IMR-90 (cell line): ENCODE results near the gene PCSK5. TPM values are rescaled to one million over a fixed set of nuclear protein-coding genes. Genes with fewer than 3 reads are reported as not detected.
A peak's percentile ranks its signal among the peaks of the same experiment; 100 is the strongest.

ENCODE experiments used
- ATAC-seq: fragments of 200-7000 bp; cut with Tn5 transposase; 2 replicates; pipeline ENCODE4 v1.9.1; 2020; ENCODE audit warnings: low read depth, mild to moderate bottlenecking, moderate library complexity
- BruUV-seq: library from RNA; stranded (reverse); fragments of 400-500 nt; replicated peaks from 2 replicates; lab custom pipeline; 2021; lab: Mats Ljungman, UMichigan
- CTCF ChIA-PET: fragments of 300-600 bp; formaldehyde crosslinking; extraction: SDS; loops from one replicate; lab custom pipeline; 2021; ENCODE audit warnings: antibody characterized with exemption; lab: Yijun Ruan, JAX
- POLR2A ChIA-PET: fragments of 300-600 bp; sonication (Branson Sonifier 250); formaldehyde crosslinking; loops from one replicate; lab custom pipeline; 2022; ENCODE audit warnings: antibody characterized with exemption; ENCODE audit not compliant: unreplicated experiment; lab: Charles Lee
- DNase-seq: peaks from one replicate; pipeline ENCODE4 v3.0.0; 2013
- H2AFZ ChIP-seq: replicated peaks from 2 replicates; pipeline ENCODE3; 2013; ENCODE audit warnings: low read length, mild to moderate bottlenecking; ENCODE audit not compliant: poor library complexity
- H2AK5ac ChIP-seq: 2 replicates; pipeline ENCODE4 v1.6.1; 2013; ENCODE audit warnings: low read depth, low read length, inconsistent platforms
- H2AK9ac ChIP-seq: replicated peaks from 2 replicates; pipeline ENCODE3; 2013; ENCODE audit warnings: mild to moderate bottlenecking, low read depth, low read length, moderate library complexity; ENCODE audit not compliant: poor library complexity
- H2BK120ac ChIP-seq: 2 replicates; pipeline ENCODE4 v1.6.1; 2013; ENCODE audit warnings: low read depth, low read length, inconsistent platforms
- H2BK15ac ChIP-seq: 3 replicates; pipeline ENCODE4 v1.6.1; 2013; ENCODE audit warnings: low read depth, low read length, inconsistent platforms
- H2BK20ac ChIP-seq: 2 replicates; pipeline ENCODE4 v1.6.1; 2013; ENCODE audit warnings: low read depth, mild to moderate bottlenecking, inconsistent platforms, low read length, moderate library complexity
- H2BK5ac ChIP-seq: 2 replicates; pipeline ENCODE4 v1.6.1; 2013; ENCODE audit warnings: mild to moderate bottlenecking, low read depth, low read length, inconsistent platforms; ENCODE audit not compliant: poor library complexity, severe bottlenecking
- H3K14ac ChIP-seq: replicated peaks from 2 replicates; pipeline ENCODE4 v1.6.1; 2013; ENCODE audit warnings: low read depth, low read length, inconsistent platforms
- H3K18ac ChIP-seq: 2 replicates; pipeline ENCODE4 v1.6.1; 2013; ENCODE audit warnings: low read depth, low read length, control low read depth
- H3K23ac ChIP-seq: 2 replicates; pipeline ENCODE4 v1.6.1; 2013; ENCODE audit warnings: low read depth, low read length, inconsistent platforms
- H3K27ac ChIP-seq: 2 replicates; pipeline ENCODE4 v1.5.1; 2013; ENCODE audit warnings: mild to moderate bottlenecking, control low read depth, low read length; ENCODE audit not compliant: insufficient read depth
- H3K27me3 ChIP-seq: 2 replicates; pipeline ENCODE4 v1.6.1; 2013; ENCODE audit warnings: low read length; ENCODE audit not compliant: control insufficient read depth, insufficient read depth
- H3K36me3 ChIP-seq: 2 replicates; pipeline ENCODE4 v1.6.1; 2013; ENCODE audit warnings: low read length, mixed read lengths; ENCODE audit not compliant: control insufficient read depth, insufficient read depth
- H3K4ac ChIP-seq: 2 replicates; pipeline ENCODE4 v1.6.1; 2013; ENCODE audit warnings: low read depth, low read length, inconsistent platforms
- H3K4me1 ChIP-seq: 2 replicates; pipeline ENCODE4 v1.6.1; 2013; ENCODE audit warnings: low read length, mixed read lengths; ENCODE audit not compliant: control insufficient read depth, insufficient read depth
- H3K4me2 ChIP-seq: 2 replicates; pipeline ENCODE4 v1.6.1; 2013; ENCODE audit warnings: low read depth, mild to moderate bottlenecking, control low read depth, low read length, moderate library complexity
- H3K4me3 ChIP-seq: 2 replicates; pipeline ENCODE4 v1.5.1; 2013; ENCODE audit warnings: low read depth, mild to moderate bottlenecking, control low read depth, low read length, moderate library complexity; ENCODE audit not compliant: insufficient read depth
- H3K56ac ChIP-seq: 2 replicates; pipeline ENCODE4 v1.6.1; 2013; ENCODE audit warnings: low read length, inconsistent platforms; ENCODE audit not compliant: insufficient read depth; ENCODE audit errors: extremely low read depth
- H3K79me1 ChIP-seq, 2 experiments: 2 replicates each; pipeline ENCODE4 v1.6.1; 2013; ENCODE audit warnings: low read length in 2 of 2, inconsistent platforms in 1 of 2, low read depth in 1 of 2
- H3K9ac ChIP-seq: 2 replicates; pipeline ENCODE4 v1.6.1; 2013; ENCODE audit warnings: low read depth, low read length, control low read depth
- H3K9me1 ChIP-seq: 2 replicates; pipeline ENCODE4 v1.6.1; 2013; ENCODE audit warnings: low read length, inconsistent platforms; ENCODE audit not compliant: insufficient read depth
- H3K9me3 ChIP-seq: 2 replicates; pipeline ENCODE4 v1.6.1; 2013; ENCODE audit warnings: low read length; ENCODE audit not compliant: control insufficient read depth, insufficient read depth
- H4K20me1 ChIP-seq: 2 replicates; pipeline ENCODE4 v1.6.1; 2013; ENCODE audit warnings: low read length, inconsistent platforms; ENCODE audit not compliant: insufficient read depth
- H4K5ac ChIP-seq: 2 replicates; pipeline ENCODE4 v1.6.1; 2013; ENCODE audit warnings: mild to moderate bottlenecking, low read depth, low read length, control low read depth
- H4K8ac ChIP-seq, 2 experiments: 2 replicates each; pipeline ENCODE4 v1.6.1; 2013; ENCODE audit warnings: low read depth in 2 of 2, low read length in 2 of 2, control low read depth in 1 of 2, inconsistent platforms in 1 of 2
- H4K91ac ChIP-seq: 2 replicates; pipeline ENCODE4 v1.6.1; 2013; ENCODE audit warnings: low read depth, low read length, inconsistent platforms; ENCODE audit not compliant: insufficient read depth
- FOS ChIP-seq: fragments of 150-350 bp; IDR thresholded peaks from 2 replicates; pipeline ENCODE4 v1.6.1; 2016; ENCODE audit warnings: low read depth, low read length
- MAZ ChIP-seq: IDR thresholded peaks from 2 replicates; pipeline ENCODE4 v1.6.1; 2012; ENCODE audit warnings: low read depth, mild to moderate bottlenecking, low read length, improper control_type of control experiment, moderate library complexity, borderline replicate concordance
- WGBS, 2 experiments: methylation state at CpG; one replicate each; pipeline versions ENCODE4 v1.1.5 to v1.1.7; 2013; ENCODE audit warnings: missing lambda C conversion rate in 2 of 2; ENCODE audit not compliant: insufficient read length in 1 of 2; ENCODE audit errors: extremely low coverage in 2 of 2; 5-methylcytosine and 5-hydroxymethylcytosine counted together
- dilution Hi-C: fragments of 300-500 bp; cut with HindIII; formaldehyde crosslinking; loops from one replicate; pipeline ENCODE4 v1.14.3; 2018; ENCODE audit warnings: low sequenced_read_pairs; ENCODE audit not compliant: unreplicated experiment
- in situ Hi-C: fragments of 300-500 bp; cut with MboI; formaldehyde crosslinking; loops from 3 replicates; pipeline ENCODE4 v1.14.3; 2019; ENCODE audit warnings: low sequenced_read_pairs, inconsistent platforms, mixed read lengths
- intact Hi-C: fragments of 100-400 bp; cut with micrococcal nuclease; formaldehyde crosslinking; loops from 2 replicates; pipeline ENCODE4 v1.10.0; 2022
- polyA plus RNA-seq, 3 experiments: library from polyadenylated mRNA; depleted of rRNA; stranded (reverse); fragments of >200 nt; gene quantifications; 2 replicates each; pipeline ENCODE4 v1.2.3, GENCODE V29; 2012; ENCODE audit warnings: low replicate concordance in 1 of 3
- total RNA-seq: library from RNA; depleted of rRNA; stranded (reverse); fragments of >200 nt; gene quantifications from 2 replicates; pipeline ENCODE4 v1.2.3, GENCODE V29; 2012

The PCSK5 gene
- total and polyA plus RNA-seq, 2 of the 4 experiments (the other 2 are of a cell fraction), result 1.5 to 3.0 TPM

GRCh38 chr9:76194896-76195295 lies 304.4 kb downstream of the PCSK5 start:
- no peaks in the 10 kb centered on the region for H3K9me1 ChIP-seq
- no peak overlapping the region for H2AK9ac ChIP-seq
- dilution Hi-C loops (no loop called here), intact Hi-C loops (no loop called here), in situ Hi-C loops (no loop called here)
- H2BK20ac ChIP-seq, result no peak overlapping the region
- no peak overlapping the region for H3K4ac ChIP-seq
- 0 out of 2 replicates have a peak overlapping the region, but pooled peaks have one; percentile 13 for H2AK5ac ChIP-seq
- no peak overlapping the region for H3K9ac ChIP-seq
- H3K27ac ChIP-seq, result no peak overlapping the region
- peak; percentile 27; the same call in 1 of the 2 replicates for ATAC-seq
- no peaks in the 10 kb centered on the region for H3K27me3 ChIP-seq
- H4K5ac ChIP-seq, result peak overlapping the region; percentile 51; the same call in 1 of the 2 replicates
- H2BK5ac ChIP-seq, result peak overlapping the region; percentile 40
- TF ChIP-seq FOS (0 out of 2 replicates have a peak, but pooled peaks have one; percentile 4), MAZ (no peak)
- no peak overlapping the region for H2BK120ac ChIP-seq
- no peaks in the 10 kb centered on the region for H4K20me1 ChIP-seq
- H3K4me2 ChIP-seq, result no peak overlapping the region; the same call in 1 of the 2 replicates
- no CpG with 5 or more reads among the region's 3 CpGs for WGBS, 2 experiments
- H3K9me3 ChIP-seq, result no peaks in the 10 kb centered on the region
- H3K18ac ChIP-seq, result peak overlapping the region; percentile 86; the same call in 1 of the 2 replicates
- H3K4me3 ChIP-seq, result no peak overlapping the region
- CTCF ChIA-PET, result no interaction called here
- H3K14ac ChIP-seq, result 0 out of 2 replicates have a peak overlapping the region, but pooled peaks have one; percentile 17
- no peaks in the 10 kb centered on the region; the same call in 1 of the 2 replicates for H3K36me3 ChIP-seq
- no peak overlapping the region for H2BK15ac ChIP-seq
- H3K79me1 ChIP-seq, result no peaks in the 10 kb centered on the region
- peak; percentile 64 for DNase-seq
- no peak overlapping the region for H3K23ac ChIP-seq
- peaks cover 2% of the 10 kb centered on the region for H3K4me1 ChIP-seq
- POLR2A ChIA-PET, result no interaction called here
- H4K91ac ChIP-seq, result no peak overlapping the region; the same call in 1 of the 2 replicates
- H4K8ac ChIP-seq, result peak overlapping the region in 1 of 2 experiments; percentile 5; a peak in 1 of 4 replicates
- no TSS peak for BruUV-seq
- H2AFZ ChIP-seq, result no peak overlapping the region
- H3K56ac ChIP-seq, result no peak overlapping the region
